CD4-positive, alpha-beta T cell treated with Interleukin-17A for 4 hours (primary cell): ENCODE results near the gene ZNF652.
"Not testable (repeated sequence)": the region's sequence is repeated elsewhere in the genome, so short reads cannot be mapped to it uniquely, and the experiment has no call there.

Experiments
- DNase-seq: peaks from one replicate; pipeline ENCODE4 v3.0.0-alpha.2; 2020; ENCODE audit warnings: mixed read lengths

ZNF652 gene

DNA sequence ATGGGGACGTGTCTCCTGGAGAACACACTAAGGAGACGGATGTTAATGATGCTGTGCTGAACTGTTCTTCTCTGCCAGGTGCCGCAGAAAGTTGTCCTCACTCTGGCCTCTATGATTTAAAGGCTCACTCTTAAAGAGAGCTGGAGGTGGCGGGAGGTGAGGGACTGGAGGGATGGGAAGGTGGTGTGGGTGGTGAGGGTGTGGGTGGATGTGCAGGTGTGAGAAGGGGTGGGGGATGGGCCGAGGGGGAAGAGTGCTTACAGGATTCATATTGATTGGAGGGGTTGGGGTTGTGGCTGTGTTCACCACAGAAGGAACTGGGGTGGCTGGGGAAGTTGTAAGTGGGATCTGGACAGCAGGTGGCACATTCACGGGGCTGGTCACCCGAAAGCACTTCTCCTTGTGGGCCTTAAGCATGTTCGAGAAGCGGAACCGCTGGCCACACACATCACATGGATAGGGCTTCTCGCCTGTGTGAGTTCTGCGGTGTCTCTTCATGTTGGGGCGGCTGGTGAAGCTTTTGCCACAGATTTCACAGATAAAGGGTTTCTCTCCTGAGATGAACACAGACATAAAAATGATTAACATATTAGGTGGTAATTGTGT is 63.6 kb downstream of the ZNF652 start:
- DNase-seq: no peak

DNA sequence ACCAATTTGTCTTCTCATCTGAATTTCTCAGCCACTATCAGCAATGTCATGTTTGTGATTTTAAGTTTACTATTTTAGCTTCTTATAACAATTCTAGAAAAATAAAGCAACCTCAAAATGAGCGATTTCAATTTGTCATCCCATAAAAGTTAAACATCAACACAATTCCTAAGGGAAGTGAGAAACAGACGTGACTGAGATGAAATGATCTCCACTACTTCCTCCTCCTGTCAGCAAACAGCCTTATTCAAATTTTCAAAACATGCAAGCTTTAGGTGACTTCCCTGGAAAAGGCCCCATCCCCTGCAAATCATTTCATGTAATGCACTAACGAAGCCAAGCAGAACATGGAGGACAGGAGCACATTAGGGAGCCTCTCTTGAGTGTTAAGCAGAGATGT is 64.9 kb downstream of the ZNF652 start:
- DNase-seq: no peak

DNA sequence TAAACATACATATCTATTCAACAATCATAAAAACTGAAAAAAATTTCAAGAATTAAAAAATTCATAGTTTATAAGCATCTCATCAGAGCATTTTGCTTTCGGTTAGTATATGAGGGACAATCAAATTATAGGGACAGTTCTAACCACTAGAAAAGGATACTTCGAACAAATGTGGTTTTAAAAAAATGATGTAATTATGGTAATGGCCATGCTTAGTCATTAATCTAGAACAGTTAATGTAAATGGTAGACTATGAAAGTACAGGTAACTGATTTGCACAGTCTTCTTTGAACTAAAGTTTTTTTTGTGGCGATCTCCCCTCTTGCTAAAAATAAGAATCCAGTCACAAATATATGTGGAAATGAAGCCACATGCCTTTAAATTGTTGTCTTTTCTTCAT is 67.9 kb downstream of the ZNF652 start:
- no peak for DNase-seq

DNA sequence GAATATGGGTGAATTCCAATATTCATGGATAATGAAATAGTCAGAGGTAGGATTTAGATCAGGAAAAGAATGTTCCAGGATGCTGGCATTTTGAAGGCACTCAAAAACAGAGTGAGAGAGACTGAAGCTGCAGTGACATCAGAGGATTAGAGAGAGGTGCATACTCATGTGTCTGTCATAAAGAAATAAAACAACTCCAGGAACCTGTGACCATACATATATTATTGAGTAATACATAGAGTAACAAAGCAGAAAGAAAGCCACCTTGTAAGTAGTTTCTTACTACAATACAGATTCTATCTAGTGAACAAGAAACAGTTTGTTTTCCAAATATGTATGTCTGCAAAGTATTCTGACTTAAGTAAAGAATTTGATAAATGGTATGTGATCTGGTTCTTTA is 69.1 kb downstream of the ZNF652 start:
- no peak for DNase-seq

DNA sequence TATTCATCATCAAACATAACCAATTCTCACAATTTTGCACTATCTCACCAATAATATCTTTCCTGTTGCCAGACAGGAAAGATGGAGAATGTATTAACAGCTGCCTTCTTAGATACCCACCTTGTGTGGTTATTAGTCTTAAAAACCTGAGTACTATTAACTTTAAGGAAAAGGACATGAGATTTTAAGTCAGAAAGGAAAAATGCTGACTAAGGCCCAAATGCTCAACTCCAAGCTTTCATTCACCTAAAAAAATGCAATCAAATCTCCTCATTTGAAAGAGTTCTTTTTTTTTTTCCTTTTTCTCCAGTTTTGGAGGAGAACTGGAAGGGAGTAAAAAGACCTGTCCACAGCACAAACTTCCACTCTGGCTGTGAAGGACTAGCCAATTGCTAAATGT is 70.1 kb downstream of the ZNF652 start:
- DNase-seq: no peak

DNA sequence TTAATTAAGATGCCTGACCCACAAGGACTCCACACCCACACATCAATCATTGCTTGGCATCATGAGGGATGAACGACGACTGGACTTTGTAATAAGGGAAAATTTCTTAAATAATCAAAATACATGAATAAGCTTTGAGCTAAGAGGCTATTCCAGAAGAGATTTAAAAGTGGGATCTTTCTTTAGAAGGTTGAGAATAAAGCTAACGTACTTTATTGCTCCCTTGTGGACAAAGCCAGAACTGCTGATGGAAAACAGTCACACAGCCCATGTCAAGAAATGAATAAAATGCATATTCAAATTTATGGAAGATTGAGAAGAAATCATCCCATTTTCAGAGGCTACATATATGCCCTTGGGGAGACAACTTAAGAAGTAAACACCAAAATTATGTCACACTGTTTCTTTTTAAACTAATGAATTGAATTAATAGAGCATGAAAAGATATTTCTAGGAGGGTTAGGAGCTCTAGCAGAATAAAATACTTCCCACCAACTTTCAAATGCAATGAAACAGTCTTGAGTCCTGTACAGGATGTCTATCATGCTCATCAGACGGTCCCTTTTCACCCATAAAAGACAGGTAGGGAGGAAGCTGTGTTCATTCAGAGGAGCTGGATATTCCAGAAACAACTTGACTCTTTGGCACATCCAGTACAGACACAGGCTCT is 71.2 kb downstream of the ZNF652 start:
- peak; percentile 18 for DNase-seq

DNA sequence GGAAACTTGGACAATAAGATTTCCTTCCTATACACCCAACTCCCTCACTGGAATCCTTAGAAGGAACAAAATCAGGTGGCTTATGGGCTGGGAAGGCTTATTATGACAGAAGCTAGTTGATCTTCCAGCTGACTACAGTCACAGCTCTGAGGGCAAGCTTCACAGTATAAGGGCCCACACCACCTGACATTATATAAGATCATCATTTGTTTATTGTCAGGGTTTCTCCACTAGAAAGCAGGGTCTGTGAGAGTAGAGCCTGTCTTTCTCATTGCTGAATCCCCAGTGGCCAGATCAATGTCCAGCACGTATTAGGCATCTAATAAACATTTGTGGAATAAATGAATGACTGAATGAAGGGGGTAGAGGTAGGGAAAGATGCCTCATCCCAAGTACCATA is 73.7 kb downstream of the ZNF652 start:
- no peak for DNase-seq

DNA sequence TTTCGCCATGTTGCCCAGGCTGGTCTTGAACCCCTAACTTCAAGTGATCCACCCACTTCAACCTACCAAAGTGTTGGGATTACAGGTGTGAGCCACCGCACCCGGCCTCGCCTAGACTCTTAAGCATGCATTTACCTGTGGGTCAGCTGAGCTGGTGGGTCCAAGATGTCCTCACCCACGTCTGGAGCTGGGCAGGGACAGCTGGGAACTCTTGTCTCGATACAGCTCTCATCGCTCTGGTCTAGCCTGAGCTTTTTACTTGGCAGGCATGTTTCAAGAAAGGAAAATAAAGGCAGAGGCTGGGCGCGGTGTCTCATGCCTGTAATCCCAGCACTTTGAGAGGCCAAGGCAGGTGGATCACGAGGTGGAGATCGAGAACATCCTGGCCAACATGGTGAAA is 74.6 kb downstream of the ZNF652 start:
- no peak for DNase-seq

DNA sequence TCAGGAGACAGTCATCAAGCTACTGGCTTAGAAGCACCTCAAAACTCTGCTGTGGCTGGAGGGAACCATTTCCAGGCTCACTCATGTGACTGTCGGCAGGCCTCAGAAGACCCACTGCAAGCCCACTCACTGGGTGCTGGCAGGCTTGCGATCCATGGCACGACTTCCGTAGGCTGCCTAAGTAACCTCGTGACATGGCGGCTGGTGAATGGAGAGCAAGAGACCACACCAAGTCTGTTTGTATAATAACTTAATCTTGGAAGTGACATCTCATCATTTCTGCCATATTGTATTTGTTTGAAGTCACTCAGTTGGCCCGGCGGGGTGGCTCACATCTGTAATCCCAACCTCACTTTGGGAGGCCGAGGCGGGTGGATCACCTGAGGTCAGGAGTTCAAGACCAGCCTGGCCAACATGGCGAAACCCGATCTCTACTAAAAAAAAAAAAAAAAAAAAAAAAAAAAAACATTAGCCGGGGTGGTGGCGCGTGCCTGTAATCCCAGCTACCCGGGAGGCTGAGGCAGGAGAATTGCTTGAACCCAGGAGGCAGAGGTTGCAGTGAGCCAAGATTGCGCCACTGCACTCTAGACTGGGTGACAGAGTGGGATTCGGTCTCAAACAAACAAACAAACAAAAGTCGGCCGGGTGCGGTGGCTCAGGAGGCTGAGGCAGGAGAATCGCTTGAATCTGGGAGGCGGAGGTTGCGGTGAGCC is 75.6 kb downstream of the ZNF652 start:
- DNase-seq: not testable (repeated sequence)

DNA sequence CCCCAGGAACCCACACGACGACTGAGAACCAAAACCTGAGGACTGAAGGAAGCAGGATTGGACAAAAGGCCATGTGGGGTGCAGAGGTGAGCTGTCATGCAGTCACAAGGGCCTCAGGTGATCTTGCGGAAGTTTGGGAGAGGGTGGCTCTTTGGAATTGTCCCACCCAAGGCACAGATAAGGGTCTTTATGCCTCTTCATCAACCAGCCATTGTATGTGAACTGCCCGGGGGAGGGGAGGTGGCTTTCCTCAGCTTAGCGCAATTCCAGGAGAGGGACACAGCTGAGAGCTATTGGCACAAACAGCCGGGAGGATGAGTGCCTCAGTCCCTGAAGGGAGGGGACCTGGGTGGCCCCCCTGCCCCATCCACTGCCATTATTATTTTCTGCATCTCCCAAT is 76.3 kb downstream of the ZNF652 start:
- DNase-seq: no peak

DNA sequence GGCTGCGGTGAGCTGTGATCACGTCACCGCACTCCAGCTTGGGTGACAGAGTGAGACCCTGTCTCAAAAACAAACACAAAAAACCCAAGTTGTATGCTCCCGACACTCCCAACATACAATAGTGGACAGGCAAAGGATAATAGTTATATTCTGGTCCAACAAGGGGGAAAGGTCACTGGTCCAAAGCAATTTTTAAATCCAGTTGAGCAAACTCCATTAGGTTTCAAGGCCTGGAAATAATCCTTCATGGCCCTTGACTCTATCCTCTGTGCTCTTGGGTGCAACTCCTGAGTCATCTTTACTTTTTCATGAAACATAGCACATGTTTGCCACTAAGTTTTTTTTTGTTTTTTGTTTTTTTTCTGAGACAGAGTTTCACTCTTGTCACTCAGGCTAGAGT is 81.1 kb downstream of the ZNF652 start:
- DNase-seq: no peak

DNA sequence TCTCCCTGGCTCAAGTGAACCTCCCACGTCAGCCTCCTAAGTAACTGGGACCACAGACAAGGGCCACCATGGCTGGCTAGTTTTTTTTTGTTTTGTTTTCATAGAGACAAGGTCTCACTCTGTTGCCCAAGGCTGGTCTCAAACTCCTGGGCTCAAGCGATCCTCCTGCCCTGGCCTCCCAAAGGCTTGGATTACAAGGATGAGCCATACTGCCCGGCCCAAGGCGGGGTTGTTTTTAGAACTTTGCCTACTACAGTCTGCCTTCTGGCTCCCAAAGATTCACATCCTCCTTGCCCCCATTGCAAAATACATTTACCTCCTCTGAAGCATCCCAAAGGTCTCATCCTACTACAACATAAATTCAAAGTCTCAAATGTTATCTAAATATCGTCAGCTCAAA is 82.0 kb downstream of the ZNF652 start:
- no peak for DNase-seq

DNA sequence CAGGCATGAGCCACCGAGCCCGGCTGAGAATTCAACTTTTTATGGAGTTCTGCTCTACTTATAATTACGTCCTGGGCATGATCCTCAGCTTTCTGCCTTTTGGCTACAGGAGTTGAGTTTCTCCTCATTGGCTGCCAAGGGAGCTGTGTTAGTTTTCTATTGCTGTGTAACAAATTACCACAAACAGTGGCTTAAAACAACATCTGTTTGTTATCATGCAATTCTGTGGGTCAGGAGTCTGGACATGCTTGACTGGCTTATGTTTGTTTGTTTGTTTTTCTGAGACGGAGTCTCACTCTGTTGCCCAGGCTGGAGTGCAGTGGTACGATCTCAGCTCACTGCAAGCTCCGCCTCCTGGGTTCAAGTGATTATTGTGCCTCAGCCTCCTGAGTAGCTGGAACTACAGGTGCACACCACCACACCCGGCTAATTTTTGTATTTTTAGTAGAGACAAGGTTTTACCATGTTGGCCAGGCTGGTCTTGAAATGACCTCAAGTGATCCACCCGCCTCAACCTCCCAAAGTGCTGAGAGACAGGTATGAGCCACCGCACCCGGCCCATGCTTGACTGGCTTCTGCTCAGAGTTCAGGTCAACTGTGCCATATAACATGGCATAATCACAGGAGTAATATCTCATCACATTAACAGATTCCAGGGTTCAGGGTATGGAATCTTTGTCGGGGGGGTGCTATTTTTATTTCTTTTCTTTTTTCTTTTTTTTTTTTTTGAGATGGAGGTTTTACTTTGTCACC is 82.6 kb downstream of the ZNF652 start:
- not testable (repeated sequence) for DNase-seq

DNA sequence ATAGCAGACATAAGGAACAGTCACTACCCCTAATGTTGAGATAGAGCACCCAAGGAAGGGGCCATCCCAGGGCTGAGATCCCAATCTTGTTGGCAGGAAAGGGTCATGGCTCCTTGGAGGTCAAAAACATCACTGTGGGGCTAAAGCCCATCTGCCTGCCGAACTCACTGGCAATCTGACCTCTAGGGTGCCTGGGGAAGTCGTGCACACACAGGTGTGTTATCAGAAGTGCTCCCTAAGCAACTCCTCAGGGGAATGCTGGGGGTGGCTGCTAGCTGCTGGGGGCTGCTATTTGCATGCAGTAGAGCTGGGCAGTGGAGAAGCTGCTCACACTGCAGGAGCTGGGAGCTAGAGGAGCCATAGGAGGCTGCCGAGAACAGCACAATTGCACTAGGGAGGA is 84.0 kb downstream of the ZNF652 start:
- DNase-seq: no peak

DNA sequence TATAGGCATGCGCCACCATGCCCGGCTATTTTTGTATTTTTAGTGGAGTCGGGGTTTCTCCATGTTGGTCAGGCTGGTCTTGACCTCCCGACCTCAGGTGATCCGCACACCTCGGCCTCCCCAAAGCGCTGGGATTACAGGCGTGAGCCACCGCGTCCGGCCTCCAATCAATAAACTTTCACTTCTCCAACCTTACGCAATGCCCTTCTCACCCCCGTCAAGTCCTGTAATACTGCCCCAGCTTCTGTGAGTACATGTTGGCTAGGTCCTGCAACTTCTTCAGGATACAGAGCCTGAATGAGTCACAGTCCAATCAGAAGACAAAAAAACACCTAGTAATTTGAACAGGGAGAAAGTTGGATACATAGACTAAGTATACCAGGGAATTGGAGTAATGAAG is 84.4 kb downstream of the ZNF652 start:
- no peak for DNase-seq

DNA sequence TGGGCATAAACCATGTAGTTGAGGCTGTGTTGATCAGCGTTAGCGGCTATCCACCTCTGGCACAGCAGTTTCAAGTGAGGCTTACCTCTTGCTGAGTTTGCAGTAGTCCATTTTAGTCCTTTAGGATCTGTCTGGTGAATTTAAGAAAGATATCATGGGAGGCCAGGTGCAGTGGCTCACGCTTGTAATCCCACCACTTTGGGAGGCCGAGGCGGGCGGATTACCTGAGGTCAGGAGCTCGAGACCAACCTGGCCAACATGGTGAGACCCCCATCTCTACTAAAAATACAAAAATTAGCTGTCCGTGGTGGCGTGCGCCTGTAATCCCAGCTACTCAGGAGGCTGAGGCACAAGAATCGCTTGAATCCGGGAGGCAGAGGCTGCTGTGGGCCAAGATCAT is 86.1 kb downstream of the ZNF652 start:
- DNase-seq: not testable (repeated sequence)

DNA sequence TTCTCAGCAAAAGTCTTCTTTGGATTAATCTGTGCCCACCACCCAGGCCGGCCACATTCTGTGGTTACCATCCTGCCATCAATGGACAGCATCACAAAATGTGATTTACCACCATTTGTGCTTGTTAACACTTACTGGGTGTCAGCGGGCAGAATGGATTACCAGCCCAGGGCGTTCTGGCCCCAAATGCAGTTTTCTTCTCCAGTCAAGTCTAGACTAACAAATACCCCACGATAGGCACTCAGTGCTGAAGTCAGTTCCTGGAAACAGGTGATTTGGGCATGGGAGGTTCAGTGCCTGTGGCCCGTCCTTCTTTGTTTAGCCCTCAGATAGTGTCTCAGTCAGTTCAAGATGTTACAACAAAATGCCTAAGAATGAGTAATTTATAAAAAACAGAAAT is 92.7 kb downstream of the ZNF652 start:
- DNase-seq: no peak

DNA sequence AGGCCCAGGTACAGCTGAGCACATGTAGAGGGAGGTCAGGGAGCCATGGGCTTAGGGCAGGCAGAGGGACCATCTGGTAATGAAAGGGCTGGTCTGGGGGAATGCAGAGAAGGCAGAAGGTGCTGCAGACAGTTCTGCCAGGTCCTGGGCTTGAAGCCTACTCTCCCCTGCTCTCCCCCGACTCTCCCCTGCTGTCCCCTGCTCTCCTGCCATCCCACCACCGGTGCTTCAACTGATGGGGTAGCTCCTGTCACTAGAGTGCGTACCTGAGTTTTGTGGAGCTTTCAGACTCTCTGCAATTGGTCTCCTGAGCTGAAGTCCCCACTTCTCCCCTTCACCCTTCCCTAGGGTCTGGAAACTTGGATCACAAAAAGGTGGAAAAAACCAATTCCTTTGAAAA is 94.1 kb downstream of the ZNF652 start:
- no peak for DNase-seq

DNA sequence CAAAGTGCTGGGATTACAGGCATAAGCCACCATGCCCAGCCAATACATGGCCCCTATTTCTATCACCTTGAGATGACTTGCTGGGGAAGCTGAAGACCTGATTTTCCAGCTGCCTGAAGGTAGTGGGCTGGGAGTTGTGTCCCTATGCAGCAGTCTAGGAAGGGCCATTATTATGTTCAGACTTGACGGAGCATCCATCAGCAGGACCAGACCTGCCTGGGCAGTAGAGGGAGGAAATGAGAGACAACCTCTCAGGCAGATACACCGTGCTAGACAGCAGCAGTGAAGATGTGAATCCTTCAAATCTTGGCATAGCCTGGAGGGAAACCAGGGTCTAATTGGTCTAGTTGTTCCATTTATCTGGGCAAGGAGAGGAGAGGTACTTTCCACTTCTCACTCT is 95.8 kb downstream of the ZNF652 start:
- no peak for DNase-seq

DNA sequence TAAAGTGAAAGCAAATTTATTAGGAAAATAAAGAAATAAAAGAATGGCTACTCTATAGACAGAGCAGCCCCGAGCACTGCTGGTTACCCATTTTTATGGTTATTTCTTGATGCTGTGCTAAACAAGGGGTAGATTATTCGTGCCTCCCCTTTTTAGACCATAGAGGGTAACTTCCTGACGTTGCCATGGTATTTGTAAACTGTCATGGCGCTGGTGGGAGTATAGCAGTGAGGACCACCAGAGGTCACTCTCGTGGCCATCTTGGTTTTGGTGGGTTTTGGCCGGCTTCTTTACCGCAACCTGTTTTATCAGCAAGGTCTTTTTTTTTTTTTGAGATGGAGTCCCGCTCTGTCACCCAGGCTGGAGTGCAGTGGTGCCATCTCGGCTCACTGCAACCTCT is 100.5 kb downstream of the ZNF652 start:
- DNase-seq: not testable (repeated sequence)

DNA sequence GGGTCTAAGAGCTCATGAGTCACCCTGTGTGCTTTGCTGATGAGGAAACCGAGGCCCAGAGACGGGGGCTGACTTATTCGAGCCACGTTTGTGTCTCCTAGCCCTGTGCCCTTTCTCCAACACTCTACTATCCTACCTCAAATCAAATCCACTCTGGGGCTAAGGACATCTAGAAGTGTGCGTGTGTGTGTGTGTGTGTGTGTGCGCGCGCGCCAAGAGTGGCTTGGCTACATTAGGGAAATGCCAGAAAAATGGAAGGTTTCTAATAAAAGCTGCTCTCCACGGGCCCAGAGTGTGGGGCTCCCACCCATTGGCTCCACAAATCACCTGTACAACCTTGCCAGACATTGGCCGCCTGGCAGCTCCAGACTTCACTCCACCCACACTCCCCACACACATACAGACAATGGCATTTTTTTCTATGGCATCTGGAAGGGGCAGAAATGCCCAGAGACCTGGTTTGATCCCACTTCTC is 101.2 kb downstream of the ZNF652 start:
- peak; percentile 59 for DNase-seq

DNA sequence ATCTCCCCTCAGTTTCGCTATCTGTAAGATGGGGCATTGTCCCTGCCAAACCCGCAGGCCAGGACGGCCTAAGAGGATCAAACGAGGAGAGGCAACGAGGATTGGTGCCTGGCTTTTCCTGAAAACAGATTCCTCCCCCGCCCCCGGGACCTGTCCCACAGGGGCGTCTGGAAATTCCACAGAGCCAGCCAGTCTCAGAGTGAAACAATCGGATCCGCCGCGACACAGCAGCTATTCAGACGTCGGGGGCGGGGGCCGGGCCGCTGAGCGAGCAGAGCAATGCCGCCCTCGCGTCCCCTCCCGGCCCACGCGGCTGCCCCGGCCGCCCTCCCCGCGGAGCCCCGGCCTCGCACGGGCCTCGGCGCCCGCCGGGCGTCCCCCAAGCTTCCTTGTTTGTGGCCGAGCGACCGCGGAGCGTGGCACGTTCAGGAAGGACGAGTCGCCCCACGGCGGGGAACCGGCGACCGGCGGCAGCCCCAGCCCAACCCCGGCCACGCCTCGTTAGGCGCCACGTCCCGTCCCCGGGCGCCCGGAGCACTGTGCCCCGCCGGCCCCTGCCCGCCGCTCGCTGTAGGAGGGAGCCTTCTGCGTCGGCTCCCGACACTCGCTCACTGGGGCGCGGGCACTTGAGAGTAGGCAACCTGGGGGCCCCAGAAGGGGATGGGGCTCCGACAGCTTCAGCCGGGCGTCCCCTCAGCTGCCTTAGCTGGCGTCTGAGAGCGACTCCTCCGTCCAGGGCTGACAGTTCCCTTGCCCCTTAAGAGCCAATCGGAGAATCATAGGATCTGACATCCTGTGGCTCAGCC is 101.8 kb downstream of the ZNF652 start:
- peak; percentile 62 for DNase-seq

DNA sequence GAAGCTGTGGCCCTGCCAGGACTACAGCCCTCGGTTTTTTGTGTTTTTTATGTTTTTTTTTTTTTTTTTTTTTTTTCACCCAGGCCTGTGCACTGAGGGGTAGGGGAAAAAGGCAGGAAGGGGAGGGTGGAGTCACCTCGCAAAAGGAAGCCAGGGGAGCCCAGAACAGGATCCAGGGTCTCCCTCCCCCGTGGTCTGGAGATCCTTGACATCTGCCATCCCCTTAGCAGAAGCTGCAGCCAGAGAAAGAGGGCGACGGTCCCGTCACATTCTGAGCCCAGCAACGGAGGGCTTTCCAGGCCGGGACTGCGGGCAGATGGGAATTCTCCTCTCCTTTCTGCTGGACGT is 102.4 kb downstream of the ZNF652 start:
- no peak for DNase-seq
